HG03354 (cell line): Measurements from ENCODE around the gene TSPEAR.

Experiments used
- ATAC-seq: cut with Tn5 transposase; IDR thresholded peaks from one replicate; pipeline ENCODE4 v1.9.1; 2021; ENCODE audit warnings: mild to moderate bottlenecking; ENCODE audit not compliant: unreplicated experiment, poor library complexity, severe bottlenecking

The TSPEAR gene

GRCh38 chr21:44711327-44712202 lies at the start of gene TSPEAR:
Gene TSPEAR, minus strand, starts transcription at chr21:44711572. Its CDS starts 58 bp downstream, at chr21:44711514.
- no peak for ATAC-seq

GRCh38 chr21:44760376-44760775 lies 49.0 kb upstream of the TSPEAR start:
- ATAC-seq, result no peak

GRCh38 chr21:44759628-44760285 lies 48.4 kb upstream of the TSPEAR start:
- ATAC-seq, result no peak

GRCh38 chr21:44758781-44759627 lies 47.6 kb upstream of the TSPEAR start:
- ATAC-seq, result no peak

- ATAC-seq, result no peak
Observed at GRCh38 chr21:44758141-44758561, 46.8 kb upstream of the TSPEAR start.

- no peak for ATAC-seq
Observed at GRCh38 chr21:44757731-44758130, 46.4 kb upstream of the TSPEAR start.

GRCh38 chr21:44756423-44757185 lies 45.2 kb upstream of the TSPEAR start:
- no peak for ATAC-seq

- no peak for ATAC-seq
Observed at GRCh38 chr21:44755227-44755626, 43.9 kb upstream of the TSPEAR start.

- no peak for ATAC-seq
Observed at GRCh38 chr21:44753357-44753756, 42.0 kb upstream of the TSPEAR start.

- no peak for ATAC-seq
Observed at GRCh38 chr21:44752671-44753235, 41.4 kb upstream of the TSPEAR start.

GRCh38 chr21:44751799-44752636 lies 40.6 kb upstream of the TSPEAR start:
- ATAC-seq, result no peak

GRCh38 chr21:44751186-44751798 lies 39.9 kb upstream of the TSPEAR start:
- no peak for ATAC-seq

GRCh38 chr21:44750675-44751025 lies 39.3 kb upstream of the TSPEAR start:
- no peak for ATAC-seq

- no peak for ATAC-seq
Observed at GRCh38 chr21:44749759-44750674, 38.6 kb upstream of the TSPEAR start.

- ATAC-seq, result no peak
Observed at GRCh38 chr21:44749116-44749758, 37.9 kb upstream of the TSPEAR start.

GRCh38 chr21:44748621-44749020 lies 37.2 kb upstream of the TSPEAR start:
- no peak for ATAC-seq
